GM12878 (cell line): ENCODE results near the gene GNAQ. TPM values are rescaled to one million over a fixed set of nuclear protein-coding genes. Genes with fewer than 3 reads are reported as not detected.

Source experiments
- ATAC-seq: fragments of 200-7000 bp; cut with Tn5 transposase; 3 replicates; pipeline ENCODE4 v1.9.1; 2020; ENCODE audit warnings: mild to moderate bottlenecking, moderate library complexity
- BruUV-seq: library from RNA; stranded (reverse); fragments of 400-500 nt; replicated peaks from 2 replicates; lab custom pipeline; 2021; lab: Mats Ljungman, UMichigan
- CTCF ChIA-PET: fragments of 300-600 bp; sonication (Branson Sonifier 250); formaldehyde crosslinking; extraction: SDS; loops from one replicate; lab custom pipeline; 2021; ENCODE audit warnings: inconsistent platforms; lab: Yijun Ruan, JAX
- POLR2A ChIA-PET: fragments of 350-600 bp; formaldehyde crosslinking; extraction: SDS; loops from one replicate; lab custom pipeline; 2021; ENCODE audit warnings: inconsistent platforms; lab: Charles Lee
- RAD21 ChIA-PET: fragments of 300-600 bp; sonication (Branson Sonifier 250); formaldehyde crosslinking; loops from one replicate; lab custom pipeline; 2023; ENCODE audit warnings: antibody characterized with exemption; ENCODE audit not compliant: unreplicated experiment; lab: Charles Lee
- SMC1A ChIA-PET: fragments of 300-600 bp; sonication (Branson Sonifier 250); formaldehyde crosslinking; loops from one replicate; lab custom pipeline; 2023; ENCODE audit not compliant: unreplicated experiment, uncharacterized antibody; lab: Charles Lee
- DNase-seq: peaks from one replicate; pipeline ENCODE4 v3.0.0-alpha.2; 2011; ENCODE audit warnings: low read depth, low spot score
- FAIRE-seq: peaks from 3 replicates; lab custom pipeline; 2011; peaks lifted over from hg19 to GRCh38; lab: Jason Lieb, UNC
- H2AFZ ChIP-seq: 2 replicates; pipeline ENCODE4 v1.6.0; 2011; ENCODE audit warnings: low read depth, low read length, control low read depth; ENCODE audit not compliant: control insufficient read depth
- H3K27ac ChIP-seq: 2 replicates; pipeline ENCODE4 v1.5.1; 2011; ENCODE audit warnings: control low read depth; ENCODE audit not compliant: control insufficient read depth, insufficient read depth
- H3K27me3 ChIP-seq, 2 experiments: replicated peaks in 1 of 2; 2 replicates each; pipeline versions ENCODE4 v1.6.0 to v1.6.1; 2011; ENCODE audit warnings: low read length in 1 of 2; ENCODE audit not compliant: control insufficient read depth in 2 of 2, insufficient read depth in 2 of 2
- H3K36me3 ChIP-seq, 2 experiments: 2 replicates each; pipeline ENCODE4 v1.5.1; 2011; ENCODE audit warnings: low read length in 1 of 2; ENCODE audit not compliant: control insufficient read depth in 2 of 2, insufficient read depth in 2 of 2
- H3K4me1 ChIP-seq: 2 replicates; pipeline ENCODE4 v1.6.1; 2011; ENCODE audit warnings: mild to moderate bottlenecking, low read length, moderate library complexity, mixed read lengths; ENCODE audit not compliant: control insufficient read depth, insufficient read depth
- H3K4me2 ChIP-seq: 2 replicates; pipeline ENCODE4 v1.6.0; 2011; ENCODE audit warnings: control low read depth; ENCODE audit not compliant: control insufficient read depth, insufficient read depth
- H3K4me3 ChIP-seq: fragments of 200-600 bp; sonication (generic); 2 replicates; pipeline ENCODE4 v1.5.1; 2016
- H3K79me2 ChIP-seq: 2 replicates; pipeline ENCODE4 v1.6.0; 2011; ENCODE audit warnings: low read length; ENCODE audit not compliant: control insufficient read depth, insufficient read depth
- H3K9ac ChIP-seq: 2 replicates; pipeline ENCODE4 v1.8.0; 2011; ENCODE audit warnings: low read length, control low read depth, mixed read lengths; ENCODE audit not compliant: control insufficient read depth, insufficient read depth
- H3K9me3 ChIP-seq: replicated peaks from 3 replicates; pipeline ENCODE4 v1.5.1; 2011; ENCODE audit warnings: mild to moderate bottlenecking, low read length; ENCODE audit not compliant: control insufficient read depth, insufficient read depth
- H4K20me1 ChIP-seq: 2 replicates; pipeline ENCODE4 v1.6.0; 2011; ENCODE audit not compliant: control insufficient read depth, insufficient read depth
- ATF7 ChIP-seq: fragments of 450-650 bp; IDR thresholded peaks from 2 replicates; pipeline ENCODE4 v1.6.1; 2016; ENCODE audit warnings: low read depth, mild to moderate bottlenecking
- DPF2 ChIP-seq: fragments of 450-650 bp; IDR thresholded peaks from 2 replicates; pipeline ENCODE4 v1.6.1; 2017; ENCODE audit warnings: mild to moderate bottlenecking
- ETV6 ChIP-seq, 2 experiments: fragments of 450-650 bp in 1 of 2; IDR thresholded peaks in 1 of 2; conservative IDR thresholded peaks in 1 of 2; 2 replicates each; pipeline ENCODE4 v1.6.1; 2014; ENCODE audit warnings: antibody characterized with exemption in 1 of 2, borderline replicate concordance in 1 of 2, low read depth in 1 of 2, mild to moderate bottlenecking in 1 of 2, moderate library complexity in 1 of 2
- HSF1 ChIP-seq: fragments of 150-350 bp; IDR thresholded peaks from 2 replicates; pipeline ENCODE4 v1.6.1; 2014; ENCODE audit warnings: mild to moderate bottlenecking, low read depth, low read length
- LARP7 ChIP-seq: fragments of 450-650 bp; IDR thresholded peaks from 2 replicates; pipeline ENCODE4 v1.6.1; 2017; ENCODE audit warnings: mild to moderate bottlenecking
- NFXL1 ChIP-seq: fragments of 450-650 bp; IDR thresholded peaks from 2 replicates; pipeline ENCODE4 v1.6.1; 2017; ENCODE audit warnings: antibody characterized with exemption, mild to moderate bottlenecking, borderline replicate concordance
- PML ChIP-seq: IDR thresholded peaks from 2 replicates; pipeline ENCODE4 v1.6.1; 2012; ENCODE audit warnings: low read length, inconsistent platforms
- RCOR1 ChIP-seq: conservative IDR thresholded peaks from 2 replicates; pipeline ENCODE4 v1.6.1; 2012; ENCODE audit warnings: low read depth, low read length, improper control_type of control experiment
- SMAD1 ChIP-seq: fragments of 450-650 bp; IDR thresholded peaks from 2 replicates; pipeline ENCODE4 v1.6.1; 2018; ENCODE audit warnings: mild to moderate bottlenecking, low read depth; ENCODE audit not compliant: partially characterized antibody
- SP1 ChIP-seq: IDR thresholded peaks from one replicate; pipeline ENCODE4 v1.6.1; 2011; ENCODE audit warnings: low read depth, low read length
- SPI1 ChIP-seq: IDR thresholded peaks from 2 replicates; pipeline ENCODE4 v1.6.1; 2011; ENCODE audit warnings: low read depth, mild to moderate bottlenecking, low read length, moderate library complexity, borderline replicate concordance; ENCODE audit not compliant: insufficient read depth
- ZNF622 ChIP-seq: fragments of 450-650 bp; IDR thresholded peaks from 2 replicates; pipeline ENCODE4 v1.6.1; 2017; ENCODE audit warnings: mild to moderate bottlenecking, inconsistent platforms
- WGBS: methylation state at CpG from one replicate; pipeline ENCODE4 v1.1.6; 2016; ENCODE audit warnings: low lambda C conversion rate; ENCODE audit not compliant: insufficient replicate concordance, insufficient coverage; ENCODE audit errors: missing lambda C conversion rate; 5-methylcytosine and 5-hydroxymethylcytosine counted together
- in situ Hi-C: fragments of 300-500 bp; cut with MboI; formaldehyde crosslinking; loops from 9 replicates; pipeline ENCODE4 v1.14.3; 2018; ENCODE audit warnings: mixed read lengths
- intact Hi-C: fragments of 100-400 bp; cut with micrococcal nuclease; formaldehyde crosslinking; loops from one replicate; pipeline ENCODE4 v1.14.2; 2022; ENCODE audit not compliant: unreplicated experiment
- polyA plus RNA-seq, 11 experiments: library from polyadenylated mRNA; depleted of rRNA in 4 of 11; unstranded in 6 of 11; stranded (reverse) in 5 of 11; fragments of >200 nt; fragmentation: Nextera tagmentation in 4 of 11; fragmentation: Illumina TruSeq in 1 of 11; extraction: Ambion mirVana in 4 of 11; extraction: Trizol in 1 of 11; gene quantifications; 1 replicate in 1 of 11; 2 replicates in 10 of 11; pipeline versions ENCODE4 v1.2.1 to v1.2.3, GENCODE V29; 2011 to 2016; ENCODE audit warnings: inconsistent platforms in 2 of 11, missing spikeins in 2 of 11, low read depth in 1 of 11
- total RNA-seq, 4 experiments: library from RNA; depleted of rRNA in 3 of 4; stranded (reverse); fragments of >200 nt in 3 of 4; fragmentation: Illumina TruSeq in 1 of 4; extraction: Trizol in 1 of 4; gene quantifications; 2 replicates each; pipeline versions ENCODE4 v1.2.1 to v1.2.3, GENCODE V29; 2013 to 2021
- TF ChIP-seq, protein P1 (sequence below): fragments of 450-650 bp; IDR thresholded peaks from 2 replicates; pipeline ENCODE4 v1.6.1; 2017; ENCODE audit warnings: mild to moderate bottlenecking, moderate library complexity

The GNAQ gene
- total and polyA plus RNA-seq, 10 of the 15 experiments (the other 5 are each of a cell fraction or from before 2014, with no cell fraction given), result 0.15 to 47.2 (median 0.49) TPM

- no peak for TF ChIP-seq HSF1
- no peak for TF ChIP-seq ATF7
- TF ChIP-seq SP1, result no peak
These were observed 319.0 kb downstream of the GNAQ start (continued) for GRCh38 chr9:77712533-77713130.

- FAIRE-seq, result no peak
- CTCF ChIA-PET, result no interaction called here
These were observed 320.5 kb downstream of the GNAQ start for GRCh38 chr9:77710965-77711648.

More at GRCh38 chr9:77710965-77711648, 320.5 kb downstream of the GNAQ start:
- no peak overlapping the region for H3K4me3 ChIP-seq
- ATAC-seq (no peak), DNase-seq (no peak)
- no peak overlapping the region for H3K9ac ChIP-seq
- no TSS peak for BruUV-seq
- H3K4me2 ChIP-seq, result no peak overlapping the region
- H2AFZ ChIP-seq, result no peak overlapping the region
- H3K9me3 ChIP-seq, result no peaks in the 10 kb centered on the region
- in situ Hi-C loops (no loop called here), intact Hi-C loops (no loop called here)
- H3K27me3 ChIP-seq, result no peaks in the 10 kb centered on the region
- RAD21 ChIA-PET, result interaction anchor here (1.2 kb wide), 1 partner anchor 324 kb away, joined by 3 read pairs; no protein-coding TSS in a partner anchor
- no peak overlapping the region for H3K27ac ChIP-seq
- 54% methylated on average over 1 of the region's 1 CpG for WGBS
- no peaks in the 10 kb centered on the region for H3K4me1 ChIP-seq
- POLR2A ChIA-PET, result no interaction called here
- no peaks in the 10 kb centered on the region for H3K36me3 ChIP-seq
- TF ChIP-seq DPF2, result no peak
- no peak for TF ChIP-seq ETV6 (conservative IDR thresholded peaks at IDR 0.05 in 1 of 2, IDR thresholded peaks at IDR 0.05 in 1 of 2; ENCODE audit: borderline replicate concordance in 1 of 2, low read depth in 1 of 2)
- no peak for TF ChIP-seq LARP7
- no peak for TF ChIP-seq PML
- TF ChIP-seq SMAD1, result no peak
- no peak for TF ChIP-seq NFXL1
- TF ChIP-seq SPI1, result no peak
- TF ChIP-seq, protein P1, sequence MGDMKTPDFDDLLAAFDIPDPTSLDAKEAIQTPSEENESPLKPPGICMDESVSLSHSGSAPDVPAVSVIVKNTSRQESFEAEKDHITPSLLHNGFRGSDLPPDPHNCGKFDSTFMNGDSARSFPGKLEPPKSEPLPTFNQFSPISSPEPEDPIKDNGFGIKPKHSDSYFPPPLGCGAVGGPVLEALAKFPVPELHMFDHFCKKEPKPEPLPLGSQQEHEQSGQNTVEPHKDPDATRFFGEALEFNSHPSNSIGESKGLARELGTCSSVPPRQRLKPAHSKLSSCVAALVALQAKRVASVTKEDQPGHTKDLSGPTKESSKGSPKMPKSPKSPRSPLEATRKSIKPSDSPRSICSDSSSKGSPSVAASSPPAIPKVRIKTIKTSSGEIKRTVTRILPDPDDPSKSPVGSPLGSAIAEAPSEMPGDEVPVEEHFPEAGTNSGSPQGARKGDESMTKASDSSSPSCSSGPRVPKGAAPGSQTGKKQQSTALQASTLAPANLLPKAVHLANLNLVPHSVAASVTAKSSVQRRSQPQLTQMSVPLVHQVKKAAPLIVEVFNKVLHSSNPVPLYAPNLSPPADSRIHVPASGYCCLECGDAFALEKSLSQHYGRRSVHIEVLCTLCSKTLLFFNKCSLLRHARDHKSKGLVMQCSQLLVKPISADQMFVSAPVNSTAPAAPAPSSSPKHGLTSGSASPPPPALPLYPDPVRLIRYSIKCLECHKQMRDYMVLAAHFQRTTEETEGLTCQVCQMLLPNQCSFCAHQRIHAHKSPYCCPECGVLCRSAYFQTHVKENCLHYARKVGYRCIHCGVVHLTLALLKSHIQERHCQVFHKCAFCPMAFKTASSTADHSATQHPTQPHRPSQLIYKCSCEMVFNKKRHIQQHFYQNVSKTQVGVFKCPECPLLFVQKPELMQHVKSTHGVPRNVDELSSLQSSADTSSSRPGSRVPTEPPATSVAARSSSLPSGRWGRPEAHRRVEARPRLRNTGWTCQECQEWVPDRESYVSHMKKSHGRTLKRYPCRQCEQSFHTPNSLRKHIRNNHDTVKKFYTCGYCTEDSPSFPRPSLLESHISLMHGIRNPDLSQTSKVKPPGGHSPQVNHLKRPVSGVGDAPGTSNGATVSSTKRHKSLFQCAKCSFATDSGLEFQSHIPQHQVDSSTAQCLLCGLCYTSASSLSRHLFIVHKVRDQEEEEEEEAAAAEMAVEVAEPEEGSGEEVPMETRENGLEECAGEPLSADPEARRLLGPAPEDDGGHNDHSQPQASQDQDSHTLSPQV, result no peak
- TF ChIP-seq ZNF622, result no peak
- no peak for TF ChIP-seq RCOR1
- TF ChIP-seq, all 136 proteins: peak for 0
- SMC1A ChIA-PET, result interaction anchor here (0.7 to 1.4 kb wide), 2 partner anchors 19 to 124 kb away, joined by 3 read pairs; no protein-coding TSS in a partner anchor
- Histone ChIP-seq H4K20me1 (no peaks in the 10 kb centered on the region), H3K79me2 (no peaks in the 10 kb centered on the region)
